GM18517 (cell line): ENCODE measurements around the gene RCBTB1.
"Not testable (repeated sequence)": the region's sequence is repeated elsewhere in the genome, so short reads cannot be mapped to it uniquely, and the experiment has no call there.

ENCODE experiments used
- ATAC-seq: cut with Tn5 transposase; IDR thresholded peaks from one replicate; pipeline ENCODE4 v1.9.1; 2021; ENCODE audit warnings: mild to moderate bottlenecking, moderate library complexity; ENCODE audit not compliant: unreplicated experiment

The RCBTB1 gene

DNA sequence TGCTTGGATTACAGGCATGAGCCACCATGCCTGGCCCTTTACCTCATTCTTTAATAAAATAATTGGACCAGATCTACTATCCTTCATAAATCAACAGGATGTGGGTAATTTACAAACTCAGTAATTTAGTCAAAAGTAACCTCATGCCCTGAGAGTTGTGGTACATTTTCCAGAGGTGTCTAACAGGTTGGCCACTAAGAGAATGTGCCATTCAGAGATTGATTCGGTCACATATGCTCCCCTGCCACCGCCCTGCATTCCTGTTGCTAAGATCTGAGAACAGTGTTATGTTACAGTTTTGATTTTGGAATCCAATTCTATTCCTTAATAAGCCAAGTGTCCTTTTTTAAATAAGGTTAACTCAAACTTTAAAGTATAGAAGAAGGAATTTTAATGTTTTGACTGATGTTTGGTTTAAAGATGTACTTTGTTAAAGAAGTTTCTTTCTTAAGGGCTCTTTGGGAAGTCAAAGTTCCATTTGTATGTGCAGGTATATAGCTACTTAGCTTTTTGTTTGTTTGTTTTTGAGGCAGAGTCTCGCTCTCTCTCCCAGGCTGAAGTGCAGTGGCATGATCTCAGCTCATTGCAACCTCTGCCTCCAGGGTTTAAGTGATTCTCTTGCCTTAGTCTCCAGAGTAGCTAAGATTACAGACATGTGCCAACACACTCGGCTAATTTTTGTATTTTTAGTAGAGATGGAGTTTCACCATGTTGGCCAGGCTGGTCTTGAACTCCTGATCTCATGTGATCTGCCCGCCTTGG, 60.4 kb downstream of the RCBTB1 start:
- ATAC-seq, result no peak

DNA sequence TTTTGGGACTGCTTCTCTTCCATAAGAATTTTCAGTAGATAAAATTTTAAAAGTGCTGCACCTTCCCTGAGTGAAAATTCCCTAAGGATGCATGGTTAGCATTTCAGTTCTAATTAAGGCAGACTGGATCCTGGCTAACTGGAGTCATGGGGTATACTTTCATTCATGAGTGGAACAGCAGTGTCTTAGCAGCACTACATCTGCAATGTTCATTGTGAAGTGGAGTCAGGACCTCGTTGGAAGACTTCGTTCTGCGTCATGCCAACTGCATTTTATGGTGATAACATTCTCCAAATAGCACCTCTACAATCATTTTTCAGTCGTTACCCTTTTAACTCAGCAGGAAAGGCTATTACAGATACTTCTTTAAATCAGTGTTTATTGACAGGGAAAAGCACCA, 64.1 kb downstream of the RCBTB1 start:
- no peak for ATAC-seq

DNA sequence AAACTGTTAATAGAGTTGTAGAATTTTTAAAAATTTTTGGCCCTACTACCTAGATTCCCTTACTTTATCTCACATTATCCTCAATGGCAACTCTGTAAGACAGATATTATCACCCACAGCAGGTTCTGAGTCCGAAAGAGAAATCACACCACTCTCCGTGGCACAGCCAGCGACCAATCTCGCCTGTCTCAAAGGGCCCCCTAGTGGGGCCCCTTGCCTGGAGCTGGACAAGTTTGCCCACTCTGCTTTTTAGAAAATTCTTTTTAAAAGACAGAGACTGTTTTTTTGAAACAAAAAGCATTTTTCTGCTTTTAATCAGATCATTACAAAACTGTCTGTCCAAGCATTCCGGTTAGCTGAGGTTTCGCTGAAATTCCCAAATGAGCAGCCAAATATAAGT, 67.9 kb downstream of the RCBTB1 start:
- no peak for ATAC-seq

DNA sequence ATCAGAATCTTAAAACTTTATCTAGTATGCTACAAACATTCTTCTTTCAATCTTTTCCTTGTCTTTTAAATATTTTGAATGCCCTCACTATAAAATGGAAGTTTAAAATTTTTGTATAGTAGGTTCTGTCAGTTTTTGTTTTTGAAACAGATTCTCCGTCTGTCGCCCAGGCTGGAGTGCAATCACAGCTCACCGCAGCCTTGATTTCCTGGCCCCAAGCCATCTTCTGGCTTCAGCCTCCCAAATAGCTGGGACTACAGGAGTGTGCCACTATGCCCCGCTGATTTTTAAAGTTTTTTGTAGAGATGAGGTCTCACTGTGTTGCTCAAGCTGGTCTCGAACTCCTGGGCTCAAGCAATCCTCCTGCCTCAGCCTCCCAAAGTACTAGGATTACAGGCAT, 68.9 kb downstream of the RCBTB1 start:
- no peak for ATAC-seq

DNA sequence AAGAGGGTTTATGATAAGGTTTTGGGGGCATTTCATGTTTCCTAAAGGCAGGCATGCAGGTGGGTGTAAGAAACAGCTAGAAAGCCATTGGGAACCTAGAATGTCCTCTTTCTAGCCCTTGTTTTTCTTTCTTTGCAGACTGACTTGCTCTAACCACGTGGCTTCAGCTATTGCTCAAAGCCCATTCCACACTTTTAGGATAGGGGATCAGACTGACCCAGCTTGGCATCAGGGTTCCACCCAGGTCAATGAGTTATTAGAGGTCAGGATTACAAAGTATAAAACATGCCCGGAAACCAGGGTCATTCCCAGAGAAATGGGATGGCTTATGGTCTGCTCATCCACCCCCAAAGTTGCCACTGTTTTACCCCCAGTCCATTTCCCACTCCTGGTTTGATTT, 72.8 kb downstream of the RCBTB1 start:
- no peak for ATAC-seq

DNA sequence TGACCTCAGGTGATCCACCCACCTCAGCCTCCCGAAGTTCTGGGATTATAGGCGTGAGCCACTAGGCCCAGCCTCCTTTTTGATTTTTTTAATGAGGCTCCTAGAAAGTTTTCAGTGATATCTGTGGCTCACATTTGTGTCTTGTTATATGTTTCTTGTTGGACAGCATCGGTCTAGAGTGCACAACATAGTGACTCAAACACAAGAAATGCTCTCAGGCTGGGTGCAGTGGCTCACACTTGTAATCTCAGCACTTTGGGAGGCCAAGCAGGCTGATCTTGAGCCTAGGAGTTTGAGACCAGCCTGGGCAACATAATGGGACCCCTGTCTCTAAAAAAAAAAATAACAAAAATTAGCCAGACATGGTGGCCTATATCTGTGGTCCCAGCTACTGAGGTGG, 81.4 kb downstream of the RCBTB1 start:
- no peak for ATAC-seq

DNA sequence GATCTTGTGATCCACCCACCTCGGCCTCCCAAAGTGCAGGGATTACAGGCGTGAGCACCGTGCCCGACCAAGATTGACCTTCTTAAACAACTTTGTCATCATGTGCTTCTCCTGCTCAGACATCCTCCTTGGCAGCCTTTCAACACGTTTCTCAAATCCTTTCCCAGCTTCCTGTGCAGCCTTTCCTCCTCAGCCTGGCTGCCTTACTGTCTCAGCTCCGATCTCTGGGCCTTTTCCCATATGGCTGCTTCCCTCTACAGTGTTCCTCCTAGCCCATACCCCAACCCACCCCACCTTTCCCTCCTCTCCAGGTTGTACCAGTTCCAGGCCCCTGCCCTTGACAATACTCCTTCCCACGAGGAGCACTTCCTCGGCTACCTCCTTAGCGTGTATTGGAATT, 82.4 kb downstream of the RCBTB1 start:
- no peak for ATAC-seq

DNA sequence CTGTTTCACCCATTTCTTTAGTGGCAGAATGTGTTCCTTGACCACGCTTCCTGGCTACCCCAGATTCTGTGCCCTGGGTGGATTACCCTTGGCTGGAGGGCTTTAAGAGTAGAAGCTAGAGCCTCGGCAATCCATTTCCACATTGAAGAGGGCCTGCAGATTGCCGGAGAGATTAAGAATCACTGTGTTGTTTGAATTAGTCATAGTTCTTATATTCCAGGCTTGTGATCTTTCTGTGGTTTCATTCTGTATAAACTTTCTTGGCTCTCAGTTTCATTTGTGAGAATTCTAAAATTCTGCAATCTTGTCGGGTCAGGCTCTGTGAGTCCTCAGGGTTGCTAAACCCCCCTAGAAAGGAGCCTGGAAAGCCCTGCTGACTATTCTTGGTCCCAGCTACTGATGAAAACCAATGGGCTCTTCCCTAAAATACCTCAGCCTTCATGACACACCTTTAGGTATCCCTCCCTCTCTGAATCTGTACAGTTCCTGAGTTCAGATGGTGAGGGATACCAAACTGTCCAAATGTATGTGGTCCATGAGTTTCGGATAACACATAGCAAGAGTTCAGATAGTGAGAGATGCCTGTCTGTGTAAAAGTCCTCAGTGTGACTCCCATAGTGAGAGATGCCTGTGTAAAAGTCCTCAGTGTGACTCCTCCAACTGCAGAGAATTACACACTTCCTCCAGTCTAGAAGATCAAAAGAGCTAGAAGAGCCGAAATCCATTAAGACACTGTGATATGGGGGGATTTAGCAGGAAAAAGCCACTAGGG, 85.3 kb downstream of the RCBTB1 start:
- ATAC-seq, result no peak

DNA sequence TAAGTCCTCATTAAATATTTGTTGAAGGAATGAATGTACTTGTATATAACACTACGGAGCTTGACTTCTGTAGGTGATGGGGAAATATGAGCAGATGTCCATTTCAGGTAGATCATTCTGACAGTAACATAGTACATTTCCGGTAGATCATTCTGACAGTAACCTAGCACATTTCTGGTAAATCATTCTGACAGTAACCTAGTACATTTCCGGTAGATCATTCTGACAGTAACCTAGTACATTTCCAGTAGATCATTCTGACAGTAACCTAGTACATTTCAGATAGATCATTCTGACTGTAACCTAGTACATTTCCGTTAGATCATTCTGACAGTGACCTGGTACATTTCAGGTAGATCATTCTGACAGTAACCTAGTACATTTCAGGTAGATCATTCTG, 87.2 kb downstream of the RCBTB1 start:
- no peak for ATAC-seq

DNA sequence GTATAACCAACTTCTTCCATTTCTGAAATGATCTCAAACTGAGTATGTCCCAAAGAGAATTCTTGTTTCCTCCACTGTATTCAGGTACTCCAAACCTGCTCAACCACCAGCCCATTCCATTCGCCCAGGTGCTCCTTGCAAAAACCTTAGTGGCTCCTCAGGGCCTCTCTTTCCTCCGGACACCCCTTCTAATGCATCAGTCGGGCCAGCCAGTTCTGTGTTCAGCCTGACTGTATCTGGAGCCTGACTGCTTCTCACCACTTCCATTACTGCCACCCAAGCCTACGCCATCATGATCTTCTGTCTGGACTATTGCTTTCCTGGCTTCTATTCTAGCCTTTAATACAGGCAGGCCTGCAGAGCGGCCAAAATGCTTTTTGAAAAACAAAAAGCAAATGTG, 88.1 kb downstream of the RCBTB1 start:
- no peak for ATAC-seq

DNA sequence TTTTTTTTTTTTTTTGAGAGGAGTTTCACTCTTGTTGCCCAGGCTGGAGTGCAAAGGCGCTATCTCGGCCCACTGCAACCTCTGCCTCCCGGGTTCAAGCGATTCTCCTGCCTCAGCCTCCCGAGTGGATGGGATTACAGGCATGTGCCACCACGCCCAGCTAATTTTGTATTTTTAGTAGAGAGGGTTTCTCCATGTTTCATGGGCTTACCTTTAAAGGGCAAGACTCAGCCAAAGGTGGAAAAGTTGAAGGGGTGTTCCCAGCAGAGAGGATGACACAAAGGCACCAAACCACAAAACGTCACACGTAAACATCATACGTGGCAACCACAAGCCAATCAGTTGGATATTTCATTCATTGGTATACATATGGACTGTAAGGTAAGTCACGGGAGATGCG, 88.5 kb downstream of the RCBTB1 start:
- ATAC-seq, result not testable (repeated sequence)

DNA sequence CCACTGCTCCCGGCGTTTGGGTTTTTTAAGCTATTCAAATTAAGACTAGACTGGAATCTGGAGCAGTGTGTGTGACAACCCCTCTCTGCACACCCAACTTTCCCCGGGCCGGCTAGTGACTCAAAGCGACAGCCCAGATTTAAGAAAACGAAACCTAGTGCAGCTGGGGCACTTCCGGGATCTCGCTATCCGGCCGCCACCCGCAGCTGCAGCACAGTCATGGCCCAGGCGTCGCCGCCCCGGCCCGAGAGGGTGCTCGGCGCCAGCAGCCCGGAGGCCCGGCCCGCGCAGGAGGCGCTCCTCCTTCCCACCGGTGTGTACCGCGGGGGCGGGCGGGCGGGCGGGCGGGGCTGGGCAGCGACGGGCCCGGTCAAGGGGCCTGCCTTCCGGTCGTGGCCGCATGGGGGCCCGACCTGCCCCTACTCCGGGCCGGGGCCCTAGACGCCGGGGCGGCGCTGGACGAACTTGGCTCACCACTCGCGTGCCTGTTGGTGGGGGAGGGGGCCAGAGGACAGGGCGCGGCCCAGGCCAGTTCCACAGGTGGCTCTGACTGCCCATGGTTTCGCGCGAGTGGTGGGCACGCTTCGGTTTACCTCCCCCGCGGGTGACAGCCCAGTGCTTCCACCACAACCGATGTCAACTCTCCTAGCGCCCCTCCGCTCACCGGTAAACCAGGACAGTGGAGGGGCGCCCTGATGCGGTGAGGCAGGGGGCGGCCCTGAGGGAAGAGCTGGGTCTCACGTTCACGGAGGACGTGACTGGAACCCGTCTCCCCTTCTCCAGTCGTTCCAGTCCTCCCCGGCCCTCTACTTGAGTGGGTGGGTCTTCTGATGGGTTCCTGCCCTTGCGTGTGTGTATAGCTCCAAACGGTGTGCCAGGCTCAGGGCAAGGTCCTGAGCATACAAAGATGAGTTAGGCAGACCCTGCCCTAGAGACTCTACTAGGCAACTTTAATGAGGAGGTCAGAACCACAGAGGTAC, 89.3 kb downstream of the RCBTB1 start, which contains the start of gene PHF11:
Gene PHF11, plus strand, starts transcription at position 171 of the 980 bp plus-strand sequence. Its CDS starts 49 bp downstream, at position 220.
- peak; percentile 87 for ATAC-seq

DNA sequence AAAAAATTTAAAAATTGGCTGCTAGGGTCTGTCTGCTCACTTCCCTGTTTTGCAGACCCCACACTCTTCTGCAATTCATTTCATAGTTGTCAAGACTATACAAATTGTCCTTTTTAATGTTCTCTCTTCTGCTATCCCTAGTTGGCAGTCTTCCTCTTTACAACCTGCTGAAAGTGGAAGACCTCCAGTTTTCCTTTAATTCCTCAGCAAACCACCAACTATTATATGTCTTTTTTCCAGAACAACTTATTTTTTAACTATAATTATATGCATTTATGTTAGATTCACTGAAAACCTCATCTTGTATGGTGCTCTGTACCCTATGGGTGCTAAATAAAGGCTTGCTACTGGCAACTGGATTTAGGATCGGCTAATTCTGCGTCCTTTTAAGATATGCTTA, 90.7 kb downstream of the RCBTB1 start:
- no peak for ATAC-seq

DNA sequence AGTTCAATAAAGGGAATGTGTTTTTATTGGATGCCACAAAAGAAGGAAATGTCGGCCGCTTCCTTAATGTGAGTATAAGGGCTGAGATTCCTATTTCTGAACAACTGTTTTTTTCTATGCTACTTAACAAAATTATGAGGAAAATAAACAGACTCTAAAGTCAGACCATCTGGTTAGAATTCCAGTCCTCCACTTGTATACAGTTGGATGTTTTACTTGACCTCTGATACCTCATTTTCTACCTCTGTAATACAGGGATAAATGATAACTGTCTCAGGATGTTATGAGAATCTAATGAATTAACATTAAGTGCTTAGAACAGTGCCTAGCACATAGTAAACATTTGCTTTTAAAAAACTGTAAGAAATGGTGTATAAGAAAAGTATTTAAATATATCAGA, 96.8 kb downstream of the RCBTB1 start:
- ATAC-seq, result no peak
